IgD-negative memory B cell (primary cell): ENCODE measurements around the gene STIM2. TPM values are rescaled to one million over a fixed set of nuclear protein-coding genes. Genes with fewer than 3 reads are reported as not detected.

Experiments used
- H3K27ac Mint-ChIP-seq, 3 donors: one replicate each; pipeline ENCODE4 v1.8.0; 2020 to 2022; ENCODE audit warnings: mild to moderate bottlenecking in 3 of 3, mixed read lengths in 3 of 3, moderate library complexity in 1 of 3
- H3K27me3 Mint-ChIP-seq: one replicate; pipeline ENCODE4 v1.8.0; 2021; ENCODE audit warnings: mixed read lengths
- H3K36me3 Mint-ChIP-seq: one replicate; pipeline ENCODE4 v1.8.0; 2020; ENCODE audit warnings: mild to moderate bottlenecking, mixed read lengths
- H3K4me1 Mint-ChIP-seq, 3 donors: one replicate each; pipeline ENCODE4 v1.8.0; 2020 to 2022; ENCODE audit warnings: mixed read lengths in 3 of 3, mild to moderate bottlenecking in 1 of 3
- H3K4me3 Mint-ChIP-seq, 4 donors: one replicate each; pipeline ENCODE4 v1.8.0; 2020 to 2022; ENCODE audit warnings: mild to moderate bottlenecking in 4 of 4, mixed read lengths in 4 of 4, moderate library complexity in 3 of 4
- H3K9me3 Mint-ChIP-seq, 3 donors: one replicate each; pipeline ENCODE4 v1.8.0; 2020 to 2021; ENCODE audit warnings: mixed read lengths in 3 of 3, mild to moderate bottlenecking in 1 of 3
- polyA plus RNA-seq: library from polyadenylated mRNA; unstranded; fragments of 300-500 nt; fragmentation: Illumina TruSeq; gene quantifications from one replicate; pipeline ENCODE4 v1.2.3, GENCODE V29; 2021

Gene STIM2
- polyA plus RNA-seq, 1 donor from 2014 or later = 22.4 TPM

DNA sequence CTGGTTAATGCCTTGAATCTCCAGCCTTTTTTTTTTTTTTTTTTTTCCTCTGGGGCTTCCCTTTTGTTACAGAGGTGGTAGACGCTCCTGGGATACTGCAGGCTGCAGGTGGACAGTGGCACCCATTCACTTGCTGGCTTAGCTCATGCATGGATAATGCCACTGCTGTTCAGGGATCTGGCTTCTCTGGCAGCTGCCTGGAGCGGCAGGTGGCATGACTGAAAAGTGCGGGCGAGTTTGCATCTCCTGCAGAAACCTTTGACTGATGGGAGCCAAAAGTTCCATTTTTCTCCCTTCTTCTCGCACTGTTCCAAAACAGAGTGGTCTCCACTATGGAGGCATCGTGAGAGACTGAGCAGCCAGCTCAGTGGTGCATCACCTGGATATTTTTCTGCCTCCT, 5.9 kb upstream of the STIM2 start:
- H3K4me1 Mint-ChIP-seq = peaks cover 15 to 27% (median 22%) of the 10 kb centered on the region in 3 donors
- no peaks in the 10 kb centered on the region for H3K27me3 Mint-ChIP-seq
- H3K27ac Mint-ChIP-seq = peak overlapping the region in 1 of 3 donors; percentile 32
- H3K36me3 Mint-ChIP-seq = peaks cover 4% of the 10 kb centered on the region
- peaks cover 0 to 2% (median 2%) of the 10 kb centered on the region in 3 donors for H3K9me3 Mint-ChIP-seq
- H3K4me3 Mint-ChIP-seq = no peak overlapping the region

- Mint-ChIP-seq H3K9me3 (peaks cover 0 to 2% (median 2%) of the 10 kb centered on the region in 3 donors), H3K36me3 (peaks cover 2% of the 10 kb centered on the region), H3K27me3 (no peaks in the 10 kb centered on the region), H3K4me1 (peaks cover 23 to 36% (median 28%) of the 10 kb centered on the region in 3 donors), H3K27ac (peak overlapping the region; percentile 90 to 95 (median 95)), H3K4me3 (peak overlapping the region; percentile 88 to 92 (median 90))
Observed at GRCh38 chr4:26856906-26857277, 3.7 kb upstream of the STIM2 start.

GRCh38 chr4:26857278-26858034, 3.2 kb upstream of the STIM2 start:
- Mint-ChIP-seq H3K36me3 (peaks cover 2% of the 10 kb centered on the region), H3K27ac (peak overlapping the region; percentile 90 to 95 (median 95)), H3K4me3 (peak overlapping the region; percentile 88 to 92 (median 90)), H3K9me3 (peaks cover 0 to 2% (median 2%) of the 10 kb centered on the region in 3 donors), H3K4me1 (peaks cover 23 to 38% (median 29%) of the 10 kb centered on the region in 3 donors), H3K27me3 (no peaks in the 10 kb centered on the region)

GRCh38 chr4:26858035-26858918, 2.4 kb upstream of the STIM2 start:
- Mint-ChIP-seq H3K4me1 (peaks cover 27 to 42% (median 34%) of the 10 kb centered on the region in 3 donors), H3K36me3 (no peaks in the 10 kb centered on the region), H3K27me3 (no peaks in the 10 kb centered on the region), H3K9me3 (peaks cover 0 to 2% (median 2%) of the 10 kb centered on the region in 3 donors), H3K27ac (peak overlapping the region; percentile 16 to 91 (median 90)), H3K4me3 (peak overlapping the region; percentile 88 to 92 (median 90))

DNA sequence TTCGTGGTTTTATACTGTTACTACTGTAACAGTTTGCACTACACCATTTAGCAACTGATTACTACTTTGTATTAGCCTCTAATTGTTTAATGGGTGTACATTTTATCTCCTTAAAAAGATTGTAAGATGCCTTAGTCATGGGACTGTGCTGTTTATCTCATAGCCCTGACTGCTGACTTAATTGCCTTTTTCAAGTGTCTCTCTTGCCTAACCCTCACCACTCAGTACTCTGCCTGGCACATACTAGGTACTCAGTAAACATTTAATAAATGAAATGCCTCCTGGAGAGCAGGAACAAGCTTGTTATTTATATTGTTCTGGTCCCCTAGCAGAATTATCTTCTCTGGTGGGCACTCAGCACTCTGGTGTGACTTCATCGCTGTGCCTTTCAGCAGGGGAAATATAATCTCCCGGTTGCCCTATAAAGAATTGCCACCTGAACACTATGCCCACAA, 1.7 kb upstream of the STIM2 start:
- Mint-ChIP-seq H3K27ac (peak overlapping the region; percentile 16 to 90 (median 84)), H3K4me3 (peak overlapping the region; percentile 88 to 100 (median 96)), H3K36me3 (no peaks in the 10 kb centered on the region), H3K9me3 (peaks cover 0 to 2% (median 2%) of the 10 kb centered on the region in 3 donors), H3K4me1 (peaks cover 30 to 46% (median 40%) of the 10 kb centered on the region in 3 donors), H3K27me3 (no peaks in the 10 kb centered on the region)

DNA sequence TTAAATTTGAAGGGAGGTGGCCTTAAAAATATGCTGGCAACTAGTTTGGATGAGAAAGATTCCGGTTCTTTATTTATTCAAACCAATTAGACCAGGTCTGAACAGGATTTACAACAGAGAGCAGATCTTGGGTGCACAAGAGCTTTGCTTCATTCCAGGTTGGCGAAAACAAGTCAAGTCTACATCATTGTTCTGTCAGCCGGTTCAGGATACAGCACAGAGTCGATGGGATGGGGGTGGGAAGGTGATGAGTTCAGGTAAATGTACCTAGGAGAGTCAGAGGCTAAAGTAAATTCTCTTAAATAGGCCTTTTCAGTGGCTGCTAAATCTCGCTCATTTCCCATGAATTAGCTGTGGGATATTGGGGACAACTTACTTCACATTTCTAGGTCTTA, 882 bp upstream of the STIM2 start:
- Mint-ChIP-seq H3K9me3 (peaks cover 0 to 2% (median 2%) of the 10 kb centered on the region in 3 donors), H3K4me3 (peak overlapping the region; percentile 88 to 100 (median 96)), H3K4me1 (peaks cover 30 to 48% (median 45%) of the 10 kb centered on the region in 3 donors), H3K36me3 (no peaks in the 10 kb centered on the region), H3K27me3 (no peaks in the 10 kb centered on the region), H3K27ac (peak overlapping the region in 2 of 3 donors; percentile 90 to 97)

DNA sequence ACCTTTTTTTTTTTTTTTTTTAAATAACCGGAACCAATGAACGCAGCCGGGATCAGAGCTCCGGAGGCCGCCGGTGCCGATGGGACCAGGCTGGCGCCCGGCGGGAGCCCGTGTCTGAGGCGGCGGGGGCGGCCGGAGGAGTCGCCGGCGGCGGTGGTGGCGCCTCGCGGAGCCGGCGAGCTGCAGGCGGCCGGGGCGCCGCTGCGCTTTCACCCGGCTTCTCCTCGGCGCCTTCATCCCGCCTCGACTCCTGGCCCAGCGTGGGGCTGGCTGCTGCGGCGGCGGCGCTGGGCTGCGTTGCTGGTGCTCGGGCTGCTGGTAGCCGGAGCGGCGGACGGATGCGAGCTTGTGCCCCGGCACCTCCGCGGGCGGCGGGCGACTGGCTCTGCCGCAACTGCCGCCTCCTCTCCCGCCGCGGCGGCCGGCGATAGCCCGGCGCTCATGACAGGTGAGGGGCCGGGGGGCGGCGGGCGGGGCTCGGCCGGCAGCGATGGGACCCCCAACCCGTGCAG, 337 bp downstream of the STIM2 start:
- Mint-ChIP-seq H3K4me1 (peaks cover 36 to 53% (median 51%) of the 10 kb centered on the region in 3 donors), H3K27ac (peak overlapping the region; percentile 94 to 99 (median 97)), H3K36me3 (no peaks in the 10 kb centered on the region), H3K4me3 (peak overlapping the region; percentile 91 to 100 (median 96)), H3K27me3 (no peaks in the 10 kb centered on the region), H3K9me3 (peaks cover 0 to 2% (median 2%) of the 10 kb centered on the region in 3 donors)

DNA sequence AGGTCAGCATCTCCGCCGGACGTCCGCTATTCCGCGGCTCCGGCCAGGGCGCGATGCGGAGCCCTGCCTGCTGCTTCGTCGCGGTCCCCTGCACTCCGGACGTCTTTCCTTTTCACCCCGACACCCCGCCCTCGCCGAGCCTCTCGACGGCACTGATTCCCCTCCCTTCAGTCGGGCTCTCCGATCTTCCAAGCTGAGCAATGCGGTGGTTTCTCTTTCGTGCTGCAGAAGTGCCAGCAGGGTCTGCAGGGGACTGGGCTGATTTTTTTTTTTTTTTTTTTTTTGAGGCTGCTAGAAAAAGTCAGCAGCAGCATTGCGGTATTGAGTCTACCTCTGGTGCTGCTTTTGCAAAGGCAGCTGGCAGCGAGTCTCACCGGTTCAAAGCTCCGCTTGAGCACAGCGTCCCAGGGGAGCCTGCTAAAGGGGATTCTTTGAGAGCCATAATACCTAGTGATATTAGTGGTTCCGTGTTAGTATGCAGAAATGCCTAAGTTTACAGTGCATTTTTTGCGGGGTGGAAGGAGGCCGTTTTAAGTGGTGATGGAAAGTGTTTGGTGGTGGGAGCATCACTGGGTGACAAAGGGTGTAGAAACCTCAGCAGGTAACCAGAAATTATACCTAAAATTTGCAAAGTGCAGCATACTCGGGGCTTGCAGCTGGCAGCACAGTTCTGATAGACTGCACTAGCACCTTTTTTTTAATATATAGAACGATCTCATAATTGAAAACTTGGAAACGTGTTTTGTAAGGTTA, 969 bp downstream of the STIM2 start:
- peak overlapping the region; percentile 85 to 99 (median 99) for H3K27ac Mint-ChIP-seq
- H3K27me3 Mint-ChIP-seq = no peaks in the 10 kb centered on the region
- no peaks in the 10 kb centered on the region for H3K9me3 Mint-ChIP-seq
- no peaks in the 10 kb centered on the region for H3K36me3 Mint-ChIP-seq
- H3K4me3 Mint-ChIP-seq = peak overlapping the region; percentile 91 to 97 (median 94)
- H3K4me1 Mint-ChIP-seq = peaks cover 41 to 57% (median 55%) of the 10 kb centered on the region in 3 donors

DNA sequence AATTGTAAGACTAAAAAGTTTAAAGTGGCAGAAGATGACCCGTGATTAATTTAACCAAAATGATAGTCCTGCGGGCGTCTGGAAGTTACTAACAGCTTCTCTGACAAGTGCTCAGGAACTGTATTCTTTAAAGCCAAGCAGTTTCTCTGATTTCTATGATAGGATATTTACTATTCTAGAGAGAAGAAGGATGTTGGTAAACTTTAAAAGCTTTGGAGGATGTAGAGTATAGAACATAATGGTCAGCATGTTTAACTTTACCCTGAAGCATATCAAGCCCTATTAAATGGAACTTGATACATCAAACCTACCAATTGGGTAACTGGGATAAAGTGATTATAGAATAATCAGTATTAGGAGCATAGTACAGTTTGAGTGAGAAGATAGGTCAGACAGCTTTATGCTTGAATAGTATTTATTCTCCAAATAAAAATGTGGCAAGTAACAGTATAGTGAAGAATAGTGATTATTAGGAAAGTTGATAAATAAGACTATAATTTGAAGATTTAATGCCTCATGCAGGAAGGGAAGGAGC, 1.8 kb downstream of the STIM2 start:
- Mint-ChIP-seq H3K27ac (peak overlapping the region in 2 of 3 donors; percentile 85 to 99), H3K27me3 (no peaks in the 10 kb centered on the region), H3K4me3 (peak overlapping the region; percentile 91 to 97 (median 94)), H3K36me3 (no peaks in the 10 kb centered on the region), H3K9me3 (no peaks in the 10 kb centered on the region), H3K4me1 (peaks cover 44 to 56% (median 55%) of the 10 kb centered on the region in 3 donors)

DNA sequence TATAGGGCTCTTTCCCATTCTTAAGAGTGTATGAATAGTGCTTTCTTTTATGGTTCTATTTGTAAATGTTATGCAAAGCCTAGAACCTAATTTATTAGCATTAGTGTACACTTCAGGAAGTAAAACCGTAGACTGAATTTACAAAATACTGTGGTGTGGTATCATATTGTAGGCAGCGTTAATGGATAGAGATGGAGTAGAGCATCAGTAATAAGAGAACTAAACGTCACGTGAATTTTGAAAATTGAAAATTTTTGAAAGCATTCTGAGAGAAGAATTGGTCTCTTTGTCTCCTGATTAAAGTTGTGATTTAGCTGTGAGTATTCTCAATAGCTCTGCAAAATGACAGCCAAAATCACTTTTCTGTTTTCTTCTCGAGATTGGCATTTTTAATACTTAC, 2.9 kb downstream of the STIM2 start:
- no peaks in the 10 kb centered on the region for H3K36me3 Mint-ChIP-seq
- no peaks in the 10 kb centered on the region for H3K27me3 Mint-ChIP-seq
- peaks cover 47 to 62% (median 59%) of the 10 kb centered on the region in 3 donors for H3K4me1 Mint-ChIP-seq
- peak overlapping the region in 1 of 3 donors; percentile 3 for H3K27ac Mint-ChIP-seq
- H3K9me3 Mint-ChIP-seq = no peaks in the 10 kb centered on the region
- peak overlapping the region; percentile 16 to 67 (median 38) for H3K4me3 Mint-ChIP-seq

DNA sequence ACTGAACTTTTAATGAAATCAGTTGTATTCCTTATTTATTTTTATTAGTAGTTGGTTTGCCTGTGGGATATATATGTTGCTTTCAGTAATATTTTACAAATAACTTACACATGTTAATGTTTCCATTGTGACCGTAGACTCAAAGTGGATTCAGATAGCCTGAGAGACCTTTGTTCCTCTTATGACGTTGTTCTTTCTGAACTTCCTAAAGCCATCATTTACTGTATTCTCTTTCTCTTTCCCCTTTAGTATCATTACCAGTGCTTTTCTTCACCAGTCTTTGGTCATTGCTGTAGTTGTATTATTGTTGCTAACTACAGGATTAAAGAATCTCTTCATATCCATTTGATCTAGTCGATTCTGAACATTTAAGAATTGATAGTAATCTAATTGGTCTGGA, 4.3 kb downstream of the STIM2 start:
- H3K27me3 Mint-ChIP-seq = no peaks in the 10 kb centered on the region
- H3K36me3 Mint-ChIP-seq = peaks cover 1% of the 10 kb centered on the region
- H3K4me1 Mint-ChIP-seq = peaks cover 42 to 57% (median 55%) of the 10 kb centered on the region in 3 donors
- no peaks in the 10 kb centered on the region for H3K9me3 Mint-ChIP-seq
- H3K4me3 Mint-ChIP-seq = peak overlapping the region in 3 of 4 donors; percentile 54 to 64 (median 61)
- peak overlapping the region in 1 of 3 donors; percentile 8 for H3K27ac Mint-ChIP-seq

- peak overlapping the region in 2 of 3 donors; percentile 25 to 78 for H3K27ac Mint-ChIP-seq
- H3K4me1 Mint-ChIP-seq = peaks cover 39 to 63% (median 59%) of the 10 kb centered on the region in 3 donors
- no peaks in the 10 kb centered on the region for H3K9me3 Mint-ChIP-seq
- H3K27me3 Mint-ChIP-seq = no peaks in the 10 kb centered on the region
- H3K4me3 Mint-ChIP-seq = peak overlapping the region in 2 of 4 donors; percentile 73 to 82
- peaks cover 3% of the 10 kb centered on the region for H3K36me3 Mint-ChIP-seq
Observed at GRCh38 chr4:26866203-26866602, 5.6 kb downstream of the STIM2 start.

DNA sequence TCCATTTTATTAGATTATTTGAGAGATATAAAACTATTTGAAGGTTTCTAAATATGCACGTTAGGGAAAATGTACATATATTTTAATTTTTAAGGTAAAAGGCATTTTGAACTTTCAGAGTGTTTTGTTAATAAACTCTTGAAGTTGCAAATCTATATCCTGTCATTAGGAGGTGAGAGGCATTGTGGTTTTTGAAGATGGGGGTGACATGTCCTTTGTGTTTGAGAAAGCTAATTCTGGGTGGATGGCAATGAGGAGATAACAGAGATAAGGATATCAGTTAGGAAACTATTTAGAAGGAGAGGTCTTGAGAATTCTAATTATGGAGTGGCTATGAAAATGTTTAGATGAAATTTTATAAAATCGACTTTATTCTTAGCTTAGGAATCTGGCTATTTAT, 6.1 kb downstream of the STIM2 start:
- H3K4me3 Mint-ChIP-seq = peak overlapping the region in 2 of 4 donors; percentile 73 to 82
- no peaks in the 10 kb centered on the region for H3K9me3 Mint-ChIP-seq
- H3K27me3 Mint-ChIP-seq = no peaks in the 10 kb centered on the region
- H3K36me3 Mint-ChIP-seq = peaks cover 3% of the 10 kb centered on the region
- H3K4me1 Mint-ChIP-seq = peaks cover 41 to 68% (median 62%) of the 10 kb centered on the region in 3 donors
- no peak overlapping the region for H3K27ac Mint-ChIP-seq
